Mesendoderm (in vitro differentiated cells): Measurements from ENCODE around the gene ROR1.

Experiments
- DNase-seq: peaks from one replicate; pipeline ENCODE4 v3.0.0; 2013
- H2AK5ac ChIP-seq: 2 replicates; pipeline ENCODE4 v1.6.1; 2013; ENCODE audit warnings: low read length, inconsistent platforms
- H2BK120ac ChIP-seq: 2 replicates; pipeline ENCODE4 v1.6.1; 2013; ENCODE audit warnings: low read depth, mild to moderate bottlenecking, low read length, moderate library complexity, mixed read lengths
- H2BK15ac ChIP-seq: replicated peaks from 2 replicates; pipeline ENCODE4 v1.6.1; 2013; ENCODE audit warnings: low read depth, mild to moderate bottlenecking, moderate library complexity
- H2BK5ac ChIP-seq: 2 replicates; pipeline ENCODE4 v1.6.1; 2013; ENCODE audit warnings: low read length, inconsistent platforms
- H3K18ac ChIP-seq: 2 replicates; pipeline ENCODE4 v1.6.1; 2013; ENCODE audit warnings: mild to moderate bottlenecking, low read length, mixed read lengths
- H3K23ac ChIP-seq: one replicate; pipeline ENCODE4 v1.6.1; 2013; ENCODE audit warnings: low read length
- H3K27ac ChIP-seq: 2 replicates; pipeline ENCODE4 v1.5.1; 2013; ENCODE audit warnings: low read depth, mild to moderate bottlenecking, inconsistent platforms, low read length, moderate library complexity
- H3K27me3 ChIP-seq: 2 replicates; pipeline ENCODE4 v1.6.1; 2013; ENCODE audit warnings: low read length, control low read depth, mild to moderate bottlenecking, inconsistent platforms; ENCODE audit not compliant: insufficient read depth, poor library complexity
- H3K36me3 ChIP-seq: 2 replicates; pipeline ENCODE4 v1.6.1; 2013; ENCODE audit warnings: low read length, inconsistent platforms; ENCODE audit not compliant: control insufficient read depth, insufficient read depth
- H3K4ac ChIP-seq: one replicate; pipeline ENCODE4 v1.6.1; 2013; ENCODE audit warnings: low read depth, mild to moderate bottlenecking, low read length, moderate library complexity
- H3K4me1 ChIP-seq: 2 replicates; pipeline ENCODE4 v1.6.1; 2013; ENCODE audit warnings: low read depth, low read length, inconsistent platforms; ENCODE audit not compliant: control insufficient read depth
- H3K4me2 ChIP-seq: 2 replicates; pipeline ENCODE4 v1.6.1; 2013; ENCODE audit warnings: low read length
- H3K4me3 ChIP-seq: 2 replicates; pipeline ENCODE4 v1.5.1; 2013; ENCODE audit warnings: mild to moderate bottlenecking, low read length
- H3K56ac ChIP-seq: one replicate; pipeline ENCODE4 v1.6.1; 2013; ENCODE audit warnings: low read length
- H3K79me1 ChIP-seq: 2 replicates; pipeline ENCODE4 v1.6.1; 2013; ENCODE audit warnings: low read length, inconsistent platforms
- H3K79me2 ChIP-seq: 2 replicates; pipeline ENCODE4 v1.6.1; 2013; ENCODE audit warnings: mild to moderate bottlenecking, low read length; ENCODE audit not compliant: control insufficient read depth, insufficient read depth
- H3K9ac ChIP-seq: 2 replicates; pipeline ENCODE4 v1.6.1; 2013; ENCODE audit warnings: low read length, inconsistent platforms
- H4K5ac ChIP-seq: one replicate; pipeline ENCODE4 v1.6.1; 2013; ENCODE audit warnings: low read length
- H4K8ac ChIP-seq: one replicate; pipeline ENCODE4 v1.6.1; 2013; ENCODE audit warnings: low read depth, mild to moderate bottlenecking, control low read depth, low read length, moderate library complexity
- WGBS: extraction: QIAGEN DNeasy Blood & Tissue Kit; methylation state at CpG from one replicate; pipeline ENCODE4 v1.1.7; 2013; ENCODE audit warnings: low lambda C conversion rate, missing lambda C conversion rate; ENCODE audit not compliant: insufficient coverage; ENCODE audit errors: extremely low coverage; 5-methylcytosine and 5-hydroxymethylcytosine counted together

ROR1 gene

DNA sequence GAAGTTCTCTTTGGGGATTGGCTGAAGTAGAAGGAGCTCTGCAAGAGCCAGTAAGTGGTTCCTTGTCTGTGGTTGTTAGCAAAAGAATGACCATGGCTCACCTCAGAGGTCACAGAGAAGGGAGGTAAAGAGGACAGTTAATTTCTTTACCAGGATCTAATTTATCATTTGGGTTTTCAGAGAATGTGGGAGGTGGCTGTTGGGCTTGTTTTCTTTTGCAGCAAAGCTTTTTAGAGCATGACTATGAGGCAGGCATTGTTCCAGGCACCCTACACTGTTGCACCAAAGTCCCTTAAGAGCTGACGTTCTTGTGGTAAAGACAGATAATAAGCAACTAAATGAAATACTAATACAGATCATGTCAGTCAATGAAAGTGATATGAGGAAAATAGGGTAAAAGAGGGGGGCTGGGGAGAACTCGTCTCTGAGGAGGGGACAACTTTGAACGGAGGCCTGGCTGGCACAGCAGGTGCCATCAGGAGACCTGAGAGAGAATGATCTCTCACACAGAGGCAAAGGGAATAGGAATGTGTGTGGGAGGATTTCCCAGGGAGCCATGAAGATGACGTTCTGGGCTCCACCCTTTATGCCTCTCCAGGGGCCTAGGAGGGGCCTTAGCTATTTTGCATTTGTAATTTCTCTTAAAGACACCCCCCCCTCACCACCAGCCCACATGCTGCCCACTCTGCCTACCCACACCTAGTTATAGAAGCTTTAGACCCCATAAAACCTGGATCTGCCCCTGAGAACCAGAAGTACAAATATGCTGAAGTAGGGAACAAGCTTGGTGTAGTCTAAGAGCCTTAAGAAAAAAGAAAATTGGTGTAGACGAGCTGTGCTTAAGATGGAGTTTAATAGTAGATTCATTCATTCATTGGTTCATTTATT, 177.5 kb downstream of the ROR1 start:
- H3K23ac ChIP-seq = no peak overlapping the region
- peaks cover 2% of the 10 kb centered on the region for H3K79me1 ChIP-seq
- H3K9ac ChIP-seq = no peak overlapping the region
- H3K4me1 ChIP-seq = no peaks in the 10 kb centered on the region
- no CpG with 5 or more reads among the region's 5 CpGs for WGBS
- H2BK120ac ChIP-seq = no peak overlapping the region
- H3K4ac ChIP-seq = no peak overlapping the region
- no peak overlapping the region for H3K4me3 ChIP-seq
- H4K8ac ChIP-seq = no peak overlapping the region
- no peaks in the 10 kb centered on the region for H3K27me3 ChIP-seq
- DNase-seq = no peak
- H2AK5ac ChIP-seq = no peak overlapping the region
- H3K18ac ChIP-seq = no peak overlapping the region
- no peak overlapping the region for H3K4me2 ChIP-seq
- no peak overlapping the region for H2BK15ac ChIP-seq
- no peak overlapping the region for H3K56ac ChIP-seq
- H3K27ac ChIP-seq = no peak overlapping the region
- no peaks in the 10 kb centered on the region for H3K79me2 ChIP-seq
- H2BK5ac ChIP-seq = no peak overlapping the region
- H4K5ac ChIP-seq = no peak overlapping the region
- H3K36me3 ChIP-seq = no peaks in the 10 kb centered on the region

DNA sequence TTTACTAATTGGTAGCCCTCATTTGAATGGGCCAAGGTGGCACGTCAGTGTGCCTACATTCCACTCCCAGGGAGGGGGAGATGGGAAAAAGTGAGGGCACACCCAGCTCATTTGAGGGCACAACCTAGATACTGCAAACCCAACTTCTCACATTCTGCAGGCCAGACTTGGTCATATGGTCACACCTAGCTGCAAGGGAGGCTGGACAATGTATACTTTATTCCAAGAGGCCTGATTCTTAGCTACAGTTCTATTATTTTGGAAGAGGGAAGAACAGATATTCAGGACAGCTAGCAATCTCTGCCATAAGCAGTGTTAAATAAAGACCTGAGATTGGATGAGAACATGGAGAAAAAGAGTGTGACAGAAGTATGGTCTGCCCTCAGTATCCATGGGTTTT, 180.4 kb downstream of the ROR1 start:
- Histone ChIP-seq H3K9ac (no peak overlapping the region), H3K4ac (no peak overlapping the region), H3K23ac (no peak overlapping the region), H3K18ac (no peak overlapping the region), H4K5ac (no peak overlapping the region), H3K4me1 (no peaks in the 10 kb centered on the region), H3K79me1 (peaks cover 2% of the 10 kb centered on the region), H4K8ac (no peak overlapping the region), H3K79me2 (no peaks in the 10 kb centered on the region), H3K27ac (no peak overlapping the region), H3K36me3 (no peaks in the 10 kb centered on the region), H3K27me3 (no peaks in the 10 kb centered on the region), H2BK15ac (no peak overlapping the region), H3K56ac (no peak overlapping the region), H3K4me3 (no peak overlapping the region), H2BK120ac (no peak overlapping the region), H2BK5ac (no peak overlapping the region), H2AK5ac (no peak overlapping the region), H3K4me2 (no peak overlapping the region)
- no CpG with 5 or more reads among the region's 1 CpG for WGBS
- no peak for DNase-seq

DNA sequence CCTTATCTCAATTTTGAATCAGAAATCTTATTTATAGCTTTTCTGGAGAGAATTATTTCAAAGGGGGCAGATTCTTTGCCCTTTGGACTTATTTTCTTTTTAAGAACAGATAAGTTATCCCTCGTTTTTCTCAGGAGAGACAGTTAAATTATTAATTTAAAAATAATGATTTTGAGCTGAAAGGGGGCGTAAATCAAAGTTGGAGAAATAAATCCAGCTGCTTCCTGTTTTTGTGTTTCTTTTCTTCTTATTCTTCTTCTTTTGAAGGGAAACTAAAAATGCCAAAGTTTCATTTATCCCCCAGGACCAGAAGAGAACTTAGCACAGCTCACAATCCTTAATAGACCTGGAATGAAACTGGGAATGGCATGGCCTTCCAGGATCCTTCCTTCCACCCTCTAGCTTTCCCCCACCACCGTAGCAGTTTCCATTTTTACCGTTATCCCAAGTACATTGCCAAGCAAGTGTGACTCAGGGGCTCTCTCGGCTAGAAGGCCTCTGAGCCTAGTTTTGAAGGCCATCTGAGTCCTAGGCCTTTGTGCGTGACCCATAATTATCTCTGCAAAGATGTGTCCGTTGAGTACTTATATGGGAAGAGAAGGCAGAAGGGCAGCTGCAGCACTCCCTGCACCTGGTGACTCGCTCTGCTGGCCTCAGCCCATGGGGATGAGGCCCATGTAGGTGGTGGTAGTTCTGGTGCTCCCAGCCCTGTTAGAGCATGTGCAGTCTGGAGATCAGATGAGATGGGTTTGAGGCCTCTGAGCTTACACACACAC, 181.7 kb downstream of the ROR1 start:
- H3K79me2 ChIP-seq = no peaks in the 10 kb centered on the region
- peaks cover 2% of the 10 kb centered on the region for H3K79me1 ChIP-seq
- DNase-seq = no peak
- H2BK15ac ChIP-seq = no peak overlapping the region
- no peak overlapping the region for H2AK5ac ChIP-seq
- no peak overlapping the region for H3K9ac ChIP-seq
- no peaks in the 10 kb centered on the region for H3K36me3 ChIP-seq
- H3K4me3 ChIP-seq = no peak overlapping the region
- H3K56ac ChIP-seq = no peak overlapping the region
- H4K8ac ChIP-seq = no peak overlapping the region
- H2BK120ac ChIP-seq = no peak overlapping the region
- H3K4ac ChIP-seq = no peak overlapping the region
- no peak overlapping the region for H3K23ac ChIP-seq
- no peak overlapping the region for H3K18ac ChIP-seq
- no CpG with 5 or more reads among the region's 8 CpGs for WGBS
- no peak overlapping the region for H2BK5ac ChIP-seq
- H4K5ac ChIP-seq = no peak overlapping the region
- H3K27me3 ChIP-seq = no peaks in the 10 kb centered on the region
- no peak overlapping the region for H3K27ac ChIP-seq
- no peak overlapping the region for H3K4me2 ChIP-seq
- no peaks in the 10 kb centered on the region for H3K4me1 ChIP-seq

DNA sequence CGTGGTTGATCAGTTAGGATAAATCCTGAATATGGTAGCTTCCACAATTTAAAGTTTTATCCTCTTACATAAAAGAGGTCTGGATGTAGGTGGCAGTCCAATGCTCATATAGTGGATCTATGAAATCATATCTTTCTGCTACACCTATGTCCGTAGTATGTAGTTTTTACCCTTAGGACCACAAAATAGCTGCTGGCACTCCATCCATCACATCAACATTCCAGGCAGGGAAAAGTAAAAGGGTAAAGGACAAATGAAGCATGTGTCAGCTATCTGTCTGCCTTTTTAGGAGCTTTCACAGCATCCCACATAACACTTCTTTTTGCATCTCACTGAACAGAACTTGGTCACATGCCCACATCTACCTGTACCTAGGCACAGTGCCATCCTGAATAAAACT, 184.7 kb downstream of the ROR1 start:
- Histone ChIP-seq H3K18ac (no peak overlapping the region), H3K4me1 (no peaks in the 10 kb centered on the region), H3K9ac (no peak overlapping the region), H3K4me3 (no peak overlapping the region), H2BK15ac (no peak overlapping the region), H3K36me3 (no peaks in the 10 kb centered on the region), H3K4me2 (no peak overlapping the region), H2BK120ac (no peak overlapping the region), H3K79me2 (no peaks in the 10 kb centered on the region), H4K5ac (no peak overlapping the region), H3K4ac (no peak overlapping the region), H4K8ac (no peak overlapping the region), H2BK5ac (no peak overlapping the region), H2AK5ac (no peak overlapping the region), H3K79me1 (peaks cover 2% of the 10 kb centered on the region), H3K23ac (no peak overlapping the region), H3K27ac (no peak overlapping the region), H3K56ac (no peak overlapping the region), H3K27me3 (no peaks in the 10 kb centered on the region)
- no peak for DNase-seq
- no CpG with 5 or more reads among the region's 2 CpGs for WGBS

DNA sequence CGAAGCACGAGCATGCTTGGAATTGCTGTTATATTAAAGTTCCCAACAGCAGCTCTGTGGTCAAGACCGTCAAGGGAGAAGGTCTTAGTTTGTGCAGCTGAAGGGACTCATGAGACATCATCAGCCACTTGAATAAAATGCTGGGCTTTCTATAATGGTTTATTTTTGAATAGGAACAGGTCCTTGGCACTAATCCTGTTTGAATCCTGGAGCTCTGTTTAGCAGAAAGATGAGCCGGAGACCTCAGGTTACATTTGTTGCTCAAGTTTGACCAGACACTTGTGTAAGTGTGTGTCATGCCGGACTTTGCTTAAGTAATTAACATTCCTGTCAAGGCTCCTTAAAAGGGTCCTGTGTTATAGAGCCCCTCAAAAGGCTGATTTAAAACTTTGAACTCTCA, 186.5 kb downstream of the ROR1 start:
- no peak overlapping the region for H2BK5ac ChIP-seq
- no peak overlapping the region for H2AK5ac ChIP-seq
- no peak overlapping the region for H3K4me3 ChIP-seq
- no peaks in the 10 kb centered on the region for H3K4me1 ChIP-seq
- no peak overlapping the region for H3K4me2 ChIP-seq
- no peak overlapping the region for H2BK120ac ChIP-seq
- no peak overlapping the region for H4K8ac ChIP-seq
- DNase-seq = no peak
- no peaks in the 10 kb centered on the region for H3K79me1 ChIP-seq
- H3K23ac ChIP-seq = no peak overlapping the region
- no peak overlapping the region for H3K4ac ChIP-seq
- H3K27me3 ChIP-seq = no peaks in the 10 kb centered on the region
- no peak overlapping the region for H3K9ac ChIP-seq
- H3K18ac ChIP-seq = no peak overlapping the region
- WGBS = no CpG with 5 or more reads among the region's 5 CpGs
- no peaks in the 10 kb centered on the region for H3K36me3 ChIP-seq
- H3K56ac ChIP-seq = no peak overlapping the region
- no peaks in the 10 kb centered on the region for H3K79me2 ChIP-seq
- no peak overlapping the region for H2BK15ac ChIP-seq
- no peak overlapping the region for H4K5ac ChIP-seq
- no peak overlapping the region for H3K27ac ChIP-seq
